ENCODE measurements around the gene ALK. TPM values are rescaled to one million over a fixed set of nuclear protein-coding genes. Genes with fewer than 3 reads are reported as not detected.

ALK gene
- total RNA-seq, 1 experiment from 2014 or later = not detected

- H2BK15ac ChIP-seq (ENCODE audit: low read depth, low read length) = no peak overlapping the region
- peaks cover 2% of the 10 kb centered on the region; the same call in 1 of the 2 replicates for H3K4me1 ChIP-seq (ENCODE audit: insufficient read depth, low read length)
- Mint-ChIP-seq H3K9me3 (no peaks in the 10 kb centered on the region; a peak in 1 of 5 replicates), H3K36me3 (ENCODE audit: insufficient read depth in 1 of 3, low read depth in 3 of 3) (no peaks in the 10 kb centered on the region; a peak in 1 of 7 replicates), H3K27ac (no peak overlapping the region), H3K27me3 (ENCODE audit: low read depth) (no peaks in the 10 kb centered on the region), H3K4me1 (peaks cover 8% of the 10 kb centered on the region in 2 experiments), H3K4me3 (no peak overlapping the region)
- H3K56ac ChIP-seq (ENCODE audit: insufficient read length, low read depth, low read length) = no peak overlapping the region
- no peak overlapping the region for H2AK5ac ChIP-seq (ENCODE audit: insufficient read length, low read length)
- H3K23ac ChIP-seq (ENCODE audit: insufficient read length, low read depth, low read length) = no peak overlapping the region
- H3K18ac ChIP-seq (ENCODE audit: insufficient read length, low read depth, low read length) = no peak overlapping the region
- no peaks in the 10 kb centered on the region for H3K27me3 ChIP-seq (ENCODE audit: insufficient read depth, low read length)
- H4K20me1 ChIP-seq (ENCODE audit: control insufficient read depth, insufficient read depth, insufficient read length) = no peaks in the 10 kb centered on the region
- no peak overlapping the region for H2BK120ac ChIP-seq (ENCODE audit: low read depth, low read length, poor library complexity, severe bottlenecking)
- no peaks in the 10 kb centered on the region for H3K23me2 ChIP-seq (ENCODE audit: insufficient read length, low read depth, low read length, poor library complexity, severe bottlenecking)
- H3K27ac ChIP-seq (ENCODE audit: insufficient read length, low read depth, low read length) = no peak overlapping the region
- H3K79me2 ChIP-seq (ENCODE audit: insufficient read depth, low read length) = no peaks in the 10 kb centered on the region
- no peaks in the 10 kb centered on the region for H3K9me3 ChIP-seq (ENCODE audit: control insufficient read depth, low read depth, low read length)
- no peak overlapping the region for H3K4ac ChIP-seq (ENCODE audit: low read depth, low read length)
- H4K5ac ChIP-seq (ENCODE audit: insufficient read length, low read depth, low read length) = no peak overlapping the region
- no peak overlapping the region for H3K4me2 ChIP-seq (ENCODE audit: insufficient read depth, insufficient read length, low read length)
- DNase-seq = no peak
- no peak overlapping the region for H3K9ac ChIP-seq (ENCODE audit: extremely low read depth, insufficient read length, low read length)
- no peak overlapping the region for H2BK20ac ChIP-seq (ENCODE audit: low read depth, low read length, poor library complexity, severe bottlenecking)
- no peak for TF ChIP-seq CTCF (conservative IDR thresholded peaks at IDR 0.05)
- WGBS (ENCODE audit: extremely low coverage, insufficient read length, low lambda C conversion rate) = no CpG with 5 or more reads among the region's 2 CpGs
- no peak overlapping the region for H3K14ac ChIP-seq (ENCODE audit: insufficient read depth, low read length)
- no peak overlapping the region for H4K8ac ChIP-seq (replicated peaks; ENCODE audit: insufficient read length, low read depth, low read length)
- H2BK12ac ChIP-seq (ENCODE audit: insufficient read length, low read depth, low read length) = no peak overlapping the region
- no peaks in the 10 kb centered on the region for H3K79me1 ChIP-seq (ENCODE audit: insufficient read depth, low read depth, low read length, poor library complexity, severe bottlenecking)
- H3T11ph ChIP-seq (ENCODE audit: low read length) = no peak overlapping the region
- no peak overlapping the region for H4K91ac ChIP-seq (ENCODE audit: insufficient read length, low read depth, low read length)
- no peak overlapping the region for H2AFZ ChIP-seq (ENCODE audit: low read length)
- no peak overlapping the region for H2BK5ac ChIP-seq (ENCODE audit: insufficient read length, low read length)
Observed at GRCh38 chr2:29392774-29393173, 528.6 kb downstream of the ALK start.
